ENCODE data around the gene RAPGEF4.

GRCh38 chr2:173037245-173038120 lies 301.8 kb downstream of the RAPGEF4 start:
- no peak for TF ChIP-seq GATA3 (IDR thresholded peaks at IDR 0.05; ENCODE audit: low read depth, low read length)
- TF ChIP-seq GATA2 (IDR thresholded peaks at IDR 0.05; ENCODE audit: low read depth, low read length): no peak
